ENCODE data around the gene SLC35B2.

DNA sequence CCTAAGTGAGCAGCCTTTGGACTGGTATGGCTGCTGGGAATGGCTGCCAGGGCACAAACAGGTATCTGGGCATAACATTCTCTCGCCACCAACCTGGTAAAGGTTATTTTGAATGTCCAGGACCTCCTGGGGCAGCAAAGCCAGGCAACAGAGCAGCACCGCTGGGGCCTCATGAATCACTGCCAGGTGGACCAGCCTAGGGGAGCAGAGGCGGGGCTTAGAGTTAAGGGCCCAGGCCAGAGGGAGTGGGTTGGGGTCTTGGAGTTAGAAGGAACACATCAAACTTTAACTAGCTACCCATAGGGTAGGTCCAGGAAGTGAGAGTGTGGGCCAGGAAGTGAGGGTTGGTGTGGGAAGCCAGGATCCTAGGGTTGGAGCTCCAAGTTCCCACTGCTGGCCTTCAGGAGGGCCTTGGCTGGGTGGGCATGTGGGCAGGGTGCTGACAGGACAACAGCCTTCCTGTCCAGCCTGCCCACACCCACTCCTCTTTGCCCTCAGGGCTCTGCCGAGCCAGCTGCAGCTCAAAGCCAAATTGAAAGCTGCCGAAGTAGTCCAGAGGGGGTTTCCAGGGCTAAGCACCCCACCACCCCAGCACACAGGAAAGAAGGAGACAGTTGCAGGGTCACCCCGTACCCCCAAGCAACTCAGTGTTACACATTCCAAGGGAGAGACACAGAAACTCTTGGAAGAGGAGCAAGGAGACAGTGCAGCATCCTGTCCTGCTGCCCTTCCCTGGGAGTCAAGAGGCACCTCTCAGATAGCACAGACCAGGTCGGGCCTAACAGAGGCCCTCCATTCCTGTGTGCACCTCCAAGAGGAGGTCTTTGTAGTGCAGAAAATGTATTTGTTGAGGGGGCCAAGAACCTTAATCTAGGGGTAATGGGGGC, 5.4 kb upstream of the SLC35B2 start:
- TF ChIP-seq NR3C1 (CRISPR knock-in tag; IDR thresholded peaks at IDR 0.05) (no peak), PPARD (CRISPR knock-in tag; IDR thresholded peaks at IDR 0.05) (no peak), FOXP1 (CRISPR knock-in tag; IDR thresholded peaks at IDR 0.05) (no peak), CEBPB (tag; IDR thresholded peaks at IDR 0.05) (no peak)
- TF ChIP-seq, protein P1, sequence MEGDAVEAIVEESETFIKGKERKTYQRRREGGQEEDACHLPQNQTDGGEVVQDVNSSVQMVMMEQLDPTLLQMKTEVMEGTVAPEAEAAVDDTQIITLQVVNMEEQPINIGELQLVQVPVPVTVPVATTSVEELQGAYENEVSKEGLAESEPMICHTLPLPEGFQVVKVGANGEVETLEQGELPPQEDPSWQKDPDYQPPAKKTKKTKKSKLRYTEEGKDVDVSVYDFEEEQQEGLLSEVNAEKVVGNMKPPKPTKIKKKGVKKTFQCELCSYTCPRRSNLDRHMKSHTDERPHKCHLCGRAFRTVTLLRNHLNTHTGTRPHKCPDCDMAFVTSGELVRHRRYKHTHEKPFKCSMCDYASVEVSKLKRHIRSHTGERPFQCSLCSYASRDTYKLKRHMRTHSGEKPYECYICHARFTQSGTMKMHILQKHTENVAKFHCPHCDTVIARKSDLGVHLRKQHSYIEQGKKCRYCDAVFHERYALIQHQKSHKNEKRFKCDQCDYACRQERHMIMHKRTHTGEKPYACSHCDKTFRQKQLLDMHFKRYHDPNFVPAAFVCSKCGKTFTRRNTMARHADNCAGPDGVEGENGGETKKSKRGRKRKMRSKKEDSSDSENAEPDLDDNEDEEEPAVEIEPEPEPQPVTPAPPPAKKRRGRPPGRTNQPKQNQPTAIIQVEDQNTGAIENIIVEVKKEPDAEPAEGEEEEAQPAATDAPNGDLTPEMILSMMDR (IDR thresholded peaks at IDR 0.05 in 2 of 3, conservative IDR thresholded peaks at IDR 0.05 in 1 of 3; ENCODE audit: insufficient read depth in 2 of 3, low read depth in 1 of 3, low read length in 3 of 3) = no peak
- TF ChIP-seq, protein P2, sequence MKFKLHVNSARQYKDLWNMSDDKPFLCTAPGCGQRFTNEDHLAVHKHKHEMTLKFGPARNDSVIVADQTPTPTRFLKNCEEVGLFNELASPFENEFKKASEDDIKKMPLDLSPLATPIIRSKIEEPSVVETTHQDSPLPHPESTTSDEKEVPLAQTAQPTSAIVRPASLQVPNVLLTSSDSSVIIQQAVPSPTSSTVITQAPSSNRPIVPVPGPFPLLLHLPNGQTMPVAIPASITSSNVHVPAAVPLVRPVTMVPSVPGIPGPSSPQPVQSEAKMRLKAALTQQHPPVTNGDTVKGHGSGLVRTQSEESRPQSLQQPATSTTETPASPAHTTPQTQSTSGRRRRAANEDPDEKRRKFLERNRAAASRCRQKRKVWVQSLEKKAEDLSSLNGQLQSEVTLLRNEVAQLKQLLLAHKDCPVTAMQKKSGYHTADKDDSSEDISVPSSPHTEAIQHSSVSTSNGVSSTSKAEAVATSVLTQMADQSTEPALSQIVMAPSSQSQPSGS (CRISPR knock-in tag; IDR thresholded peaks at IDR 0.05) = no peak
- TF ChIP-seq, protein P3, sequence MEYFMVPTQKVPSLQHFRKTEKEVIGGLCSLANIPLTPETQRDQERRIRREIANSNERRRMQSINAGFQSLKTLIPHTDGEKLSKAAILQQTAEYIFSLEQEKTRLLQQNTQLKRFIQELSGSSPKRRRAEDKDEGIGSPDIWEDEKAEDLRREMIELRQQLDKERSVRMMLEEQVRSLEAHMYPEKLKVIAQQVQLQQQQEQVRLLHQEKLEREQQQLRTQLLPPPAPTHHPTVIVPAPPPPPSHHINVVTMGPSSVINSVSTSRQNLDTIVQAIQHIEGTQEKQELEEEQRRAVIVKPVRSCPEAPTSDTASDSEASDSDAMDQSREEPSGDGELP (CRISPR knock-in tag; IDR thresholded peaks at IDR 0.05; ENCODE audit: borderline replicate concordance) = no peak
- TF ChIP-seq, protein P4, sequence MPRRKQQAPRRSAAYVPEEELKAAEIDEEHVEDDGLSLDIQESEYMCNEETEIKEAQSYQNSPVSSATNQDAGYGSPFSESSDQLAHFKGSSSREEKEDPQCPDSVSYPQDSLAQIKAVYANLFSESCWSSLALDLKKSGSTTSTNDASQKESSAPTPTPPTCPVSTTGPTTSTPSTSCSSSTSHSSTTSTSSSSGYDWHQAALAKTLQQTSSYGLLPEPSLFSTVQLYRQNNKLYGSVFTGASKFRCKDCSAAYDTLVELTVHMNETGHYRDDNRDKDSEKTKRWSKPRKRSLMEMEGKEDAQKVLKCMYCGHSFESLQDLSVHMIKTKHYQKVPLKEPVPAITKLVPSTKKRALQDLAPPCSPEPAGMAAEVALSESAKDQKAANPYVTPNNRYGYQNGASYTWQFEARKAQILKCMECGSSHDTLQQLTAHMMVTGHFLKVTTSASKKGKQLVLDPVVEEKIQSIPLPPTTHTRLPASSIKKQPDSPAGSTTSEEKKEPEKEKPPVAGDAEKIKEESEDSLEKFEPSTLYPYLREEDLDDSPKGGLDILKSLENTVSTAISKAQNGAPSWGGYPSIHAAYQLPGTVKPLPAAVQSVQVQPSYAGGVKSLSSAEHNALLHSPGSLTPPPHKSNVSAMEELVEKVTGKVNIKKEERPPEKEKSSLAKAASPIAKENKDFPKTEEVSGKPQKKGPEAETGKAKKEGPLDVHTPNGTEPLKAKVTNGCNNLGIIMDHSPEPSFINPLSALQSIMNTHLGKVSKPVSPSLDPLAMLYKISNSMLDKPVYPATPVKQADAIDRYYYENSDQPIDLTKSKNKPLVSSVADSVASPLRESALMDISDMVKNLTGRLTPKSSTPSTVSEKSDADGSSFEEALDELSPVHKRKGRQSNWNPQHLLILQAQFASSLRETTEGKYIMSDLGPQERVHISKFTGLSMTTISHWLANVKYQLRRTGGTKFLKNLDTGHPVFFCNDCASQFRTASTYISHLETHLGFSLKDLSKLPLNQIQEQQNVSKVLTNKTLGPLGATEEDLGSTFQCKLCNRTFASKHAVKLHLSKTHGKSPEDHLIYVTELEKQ (CRISPR knock-in tag; IDR thresholded peaks at IDR 0.05) = no peak

Data from K562 (cell line).